GM13977 (cell line): ENCODE data around the gene CHRDL2.

Experiments used
- DNase-seq: peaks from one replicate; pipeline ENCODE4 v3.0.0; 2012; ENCODE audit warnings: low spot score
- CTCF ChIP-seq: IDR thresholded peaks from 2 replicates; pipeline ENCODE4 v1.5.1; 2012; ENCODE audit warnings: mild to moderate bottlenecking, control low read depth; ENCODE audit not compliant: insufficient read depth; ENCODE audit errors: extremely low read depth, missing control alignments
- in situ Hi-C: fragments of 300-500 bp; cut with MboI; formaldehyde crosslinking; loops from one replicate; pipeline ENCODE4 v1.12.0; 2022; ENCODE audit warnings: low sequenced_read_pairs, low pct_unique_long_range_greater_than_20kb, mixed read lengths, inconsistent platforms; ENCODE audit not compliant: unreplicated experiment

CHRDL2 gene

GRCh38 chr11:74748211-74749126 is 17.2 kb upstream of the CHRDL2 start, which contains the start of gene RNF169:
Gene RNF169, plus strand, starts transcription at chr11:74748849. Its CDS starts 32 bp downstream, at chr11:74748881.
- DNase-seq = peak; percentile 99
- no peak for TF ChIP-seq CTCF
- in situ Hi-C loops = no loop called here

- TF ChIP-seq CTCF = no peak
- in situ Hi-C loops = no loop called here
- DNase-seq = no peak
Measured at GRCh38 chr11:74746868-74747267, 15.6 kb upstream of the CHRDL2 start.

GRCh38 chr11:74744277-74744676 is 13.1 kb upstream of the CHRDL2 start:
- in situ Hi-C loops = no loop called here
- TF ChIP-seq CTCF = no peak
- DNase-seq = no peak

GRCh38 chr11:74743640-74744039 is 12.4 kb upstream of the CHRDL2 start:
- in situ Hi-C loops = no loop called here
- TF ChIP-seq CTCF = no peak
- no peak for DNase-seq

GRCh38 chr11:74742070-74742469 is 10.8 kb upstream of the CHRDL2 start:
- no peak for DNase-seq
- TF ChIP-seq CTCF = no peak
- in situ Hi-C loops = no loop called here

GRCh38 chr11:74739546-74740270 is 8.5 kb upstream of the CHRDL2 start:
- in situ Hi-C loops = no loop called here
- TF ChIP-seq CTCF = peak; percentile 83
- peak; percentile 75 for DNase-seq
